K562 (cell line): ENCODE measurements around the gene TMEM209. TPM values are rescaled to one million over a fixed set of nuclear protein-coding genes. Genes with fewer than 3 reads are reported as not detected.
A peak's percentile ranks its signal among the peaks of the same experiment; 100 is the strongest.

Experiments
- CAMTA2 ChIP-seq: fragments of 250-450 bp; sonication (Bioruptor Pico); conservative IDR thresholded peaks from 2 replicates; pipeline ENCODE4 v1.5.1; 2022
- CC2D1A ChIP-seq: fragments of 450-650 bp; IDR thresholded peaks from 2 replicates; pipeline ENCODE4 v1.6.1; 2017; ENCODE audit warnings: mild to moderate bottlenecking
- DPF2 ChIP-seq: fragments of 450-650 bp; IDR thresholded peaks from 2 replicates; pipeline ENCODE4 v1.6.1; 2016
- GATAD2B ChIP-seq: fragments of 450-650 bp; IDR thresholded peaks from 2 replicates; pipeline ENCODE4 v1.6.1; 2017; ENCODE audit warnings: mild to moderate bottlenecking, borderline replicate concordance
- MEF2A ChIP-seq: IDR thresholded peaks from 2 replicates; pipeline ENCODE4 v1.6.1; 2011; ENCODE audit warnings: low read depth, mild to moderate bottlenecking, low read length, moderate library complexity; ENCODE audit not compliant: control insufficient read depth
- NONO ChIP-seq, 2 experiments: fragments of 200-400 bp in 1 of 2; fragments of 450-650 bp in 1 of 2; formaldehyde crosslinking in 1 of 2; IDR thresholded peaks; 2 replicates each; pipeline ENCODE4 v1.6.1; 2017; ENCODE audit warnings: low read depth in 2 of 2, mild to moderate bottlenecking in 2 of 2, moderate library complexity in 2 of 2, low read length in 1 of 2
- SREBF1 ChIP-seq: fragments of 150-350 bp; IDR thresholded peaks from 2 replicates; pipeline ENCODE4 v1.6.1; 2014; ENCODE audit warnings: antibody characterized with exemption, low read depth, low read length, borderline replicate concordance
- ZKSCAN8 ChIP-seq: fragments of 200-800 bp; sonication (Bioruptor generic); IDR thresholded peaks from 2 replicates; pipeline ENCODE4 v1.6.1; 2016; ENCODE audit warnings: missing genetic modification characterization, missing compliant biosample characterization
- ZNF551 ChIP-seq: fragments of 250-450 bp; sonication (Bioruptor Pico); IDR thresholded peaks from 2 replicates; pipeline ENCODE4 v1.5.0; 2021; ENCODE audit warnings: mild to moderate bottlenecking, moderate library complexity
- polyA plus RNA-seq, 8 experiments: library from polyadenylated mRNA; depleted of rRNA in 4 of 8; stranded (reverse) in 5 of 8; unstranded in 3 of 8; fragments of >200 nt; fragmentation: Nextera tagmentation in 2 of 8; fragmentation: Illumina TruSeq in 1 of 8; extraction: Ambion mirVana in 2 of 8; extraction: Trizol in 1 of 8; gene quantifications; 2 replicates each; pipeline versions ENCODE4 v1.2.1 to v1.2.3, GENCODE V29; 2011 to 2014; ENCODE audit warnings: inconsistent platforms in 1 of 8, missing spikeins in 1 of 8
- total RNA-seq, 7 experiments: library from RNA; depleted of rRNA in 6 of 7; stranded (reverse); fragments of >200 nt in 6 of 7; fragmentation: Illumina TruSeq in 2 of 7; extraction: Trizol in 2 of 7; gene quantifications; 2 replicates each; pipeline versions ENCODE4 v1.2.1 to v1.2.3, GENCODE V29; 2011 to 2021; ENCODE audit warnings: low replicate concordance in 1 of 7
- TF ChIP-seq, protein P1 (sequence below): fragments of 450-650 bp; IDR thresholded peaks from 2 replicates; pipeline ENCODE4 v1.6.1; 2016; ENCODE audit warnings: mild to moderate bottlenecking, moderate library complexity

TMEM209 gene
- total and polyA plus RNA-seq, 9 of the 15 experiments (the other 6 are each of a cell fraction or from before 2014, with no cell fraction given): 36.8 to 116 (median 76.6) TPM

GRCh38 chr7:130242198-130243014 lies 37.2 kb upstream of the TMEM209 start (continued):
- TF ChIP-seq, protein P1, sequence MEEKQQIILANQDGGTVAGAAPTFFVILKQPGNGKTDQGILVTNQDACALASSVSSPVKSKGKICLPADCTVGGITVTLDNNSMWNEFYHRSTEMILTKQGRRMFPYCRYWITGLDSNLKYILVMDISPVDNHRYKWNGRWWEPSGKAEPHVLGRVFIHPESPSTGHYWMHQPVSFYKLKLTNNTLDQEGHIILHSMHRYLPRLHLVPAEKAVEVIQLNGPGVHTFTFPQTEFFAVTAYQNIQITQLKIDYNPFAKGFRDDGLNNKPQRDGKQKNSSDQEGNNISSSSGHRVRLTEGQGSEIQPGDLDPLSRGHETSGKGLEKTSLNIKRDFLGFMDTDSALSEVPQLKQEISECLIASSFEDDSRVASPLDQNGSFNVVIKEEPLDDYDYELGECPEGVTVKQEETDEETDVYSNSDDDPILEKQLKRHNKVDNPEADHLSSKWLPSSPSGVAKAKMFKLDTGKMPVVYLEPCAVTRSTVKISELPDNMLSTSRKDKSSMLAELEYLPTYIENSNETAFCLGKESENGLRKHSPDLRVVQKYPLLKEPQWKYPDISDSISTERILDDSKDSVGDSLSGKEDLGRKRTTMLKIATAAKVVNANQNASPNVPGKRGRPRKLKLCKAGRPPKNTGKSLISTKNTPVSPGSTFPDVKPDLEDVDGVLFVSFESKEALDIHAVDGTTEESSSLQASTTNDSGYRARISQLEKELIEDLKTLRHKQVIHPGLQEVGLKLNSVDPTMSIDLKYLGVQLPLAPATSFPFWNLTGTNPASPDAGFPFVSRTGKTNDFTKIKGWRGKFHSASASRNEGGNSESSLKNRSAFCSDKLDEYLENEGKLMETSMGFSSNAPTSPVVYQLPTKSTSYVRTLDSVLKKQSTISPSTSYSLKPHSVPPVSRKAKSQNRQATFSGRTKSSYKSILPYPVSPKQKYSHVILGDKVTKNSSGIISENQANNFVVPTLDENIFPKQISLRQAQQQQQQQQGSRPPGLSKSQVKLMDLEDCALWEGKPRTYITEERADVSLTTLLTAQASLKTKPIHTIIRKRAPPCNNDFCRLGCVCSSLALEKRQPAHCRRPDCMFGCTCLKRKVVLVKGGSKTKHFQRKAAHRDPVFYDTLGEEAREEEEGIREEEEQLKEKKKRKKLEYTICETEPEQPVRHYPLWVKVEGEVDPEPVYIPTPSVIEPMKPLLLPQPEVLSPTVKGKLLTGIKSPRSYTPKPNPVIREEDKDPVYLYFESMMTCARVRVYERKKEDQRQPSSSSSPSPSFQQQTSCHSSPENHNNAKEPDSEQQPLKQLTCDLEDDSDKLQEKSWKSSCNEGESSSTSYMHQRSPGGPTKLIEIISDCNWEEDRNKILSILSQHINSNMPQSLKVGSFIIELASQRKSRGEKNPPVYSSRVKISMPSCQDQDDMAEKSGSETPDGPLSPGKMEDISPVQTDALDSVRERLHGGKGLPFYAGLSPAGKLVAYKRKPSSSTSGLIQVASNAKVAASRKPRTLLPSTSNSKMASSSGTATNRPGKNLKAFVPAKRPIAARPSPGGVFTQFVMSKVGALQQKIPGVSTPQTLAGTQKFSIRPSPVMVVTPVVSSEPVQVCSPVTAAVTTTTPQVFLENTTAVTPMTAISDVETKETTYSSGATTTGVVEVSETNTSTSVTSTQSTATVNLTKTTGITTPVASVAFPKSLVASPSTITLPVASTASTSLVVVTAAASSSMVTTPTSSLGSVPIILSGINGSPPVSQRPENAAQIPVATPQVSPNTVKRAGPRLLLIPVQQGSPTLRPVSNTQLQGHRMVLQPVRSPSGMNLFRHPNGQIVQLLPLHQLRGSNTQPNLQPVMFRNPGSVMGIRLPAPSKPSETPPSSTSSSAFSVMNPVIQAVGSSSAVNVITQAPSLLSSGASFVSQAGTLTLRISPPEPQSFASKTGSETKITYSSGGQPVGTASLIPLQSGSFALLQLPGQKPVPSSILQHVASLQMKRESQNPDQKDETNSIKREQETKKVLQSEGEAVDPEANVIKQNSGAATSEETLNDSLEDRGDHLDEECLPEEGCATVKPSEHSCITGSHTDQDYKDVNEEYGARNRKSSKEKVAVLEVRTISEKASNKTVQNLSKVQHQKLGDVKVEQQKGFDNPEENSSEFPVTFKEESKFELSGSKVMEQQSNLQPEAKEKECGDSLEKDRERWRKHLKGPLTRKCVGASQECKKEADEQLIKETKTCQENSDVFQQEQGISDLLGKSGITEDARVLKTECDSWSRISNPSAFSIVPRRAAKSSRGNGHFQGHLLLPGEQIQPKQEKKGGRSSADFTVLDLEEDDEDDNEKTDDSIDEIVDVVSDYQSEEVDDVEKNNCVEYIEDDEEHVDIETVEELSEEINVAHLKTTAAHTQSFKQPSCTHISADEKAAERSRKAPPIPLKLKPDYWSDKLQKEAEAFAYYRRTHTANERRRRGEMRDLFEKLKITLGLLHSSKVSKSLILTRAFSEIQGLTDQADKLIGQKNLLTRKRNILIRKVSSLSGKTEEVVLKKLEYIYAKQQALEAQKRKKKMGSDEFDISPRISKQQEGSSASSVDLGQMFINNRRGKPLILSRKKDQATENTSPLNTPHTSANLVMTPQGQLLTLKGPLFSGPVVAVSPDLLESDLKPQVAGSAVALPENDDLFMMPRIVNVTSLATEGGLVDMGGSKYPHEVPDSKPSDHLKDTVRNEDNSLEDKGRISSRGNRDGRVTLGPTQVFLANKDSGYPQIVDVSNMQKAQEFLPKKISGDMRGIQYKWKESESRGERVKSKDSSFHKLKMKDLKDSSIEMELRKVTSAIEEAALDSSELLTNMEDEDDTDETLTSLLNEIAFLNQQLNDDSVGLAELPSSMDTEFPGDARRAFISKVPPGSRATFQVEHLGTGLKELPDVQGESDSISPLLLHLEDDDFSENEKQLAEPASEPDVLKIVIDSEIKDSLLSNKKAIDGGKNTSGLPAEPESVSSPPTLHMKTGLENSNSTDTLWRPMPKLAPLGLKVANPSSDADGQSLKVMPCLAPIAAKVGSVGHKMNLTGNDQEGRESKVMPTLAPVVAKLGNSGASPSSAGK: no peak
- TF ChIP-seq CC2D1A (peak; percentile 68), GATAD2B (no peak), CAMTA2 (CRISPR knock-in tag) (no peak), SREBF1 (no peak), ZKSCAN8 (CRISPR knock-in tag) (no peak), ZNF551 (CRISPR knock-in tag) (no peak), MEF2A (no peak), NONO (IDR thresholded peaks at IDR 0.05; ENCODE audit: low read depth in 2 of 2, low read length in 1 of 2) (0 out of 4 replicates have a peak, but pooled peaks of 1 of the 2 experiments have one; percentile 21), DPF2 (peak; percentile 86)
